ENCODE measurements around the gene SHPK.
"Not testable (repeated sequence)": the region's sequence is repeated elsewhere in the genome, so short reads cannot be mapped to it uniquely, and the experiment has no call there.

SHPK gene

DNA sequence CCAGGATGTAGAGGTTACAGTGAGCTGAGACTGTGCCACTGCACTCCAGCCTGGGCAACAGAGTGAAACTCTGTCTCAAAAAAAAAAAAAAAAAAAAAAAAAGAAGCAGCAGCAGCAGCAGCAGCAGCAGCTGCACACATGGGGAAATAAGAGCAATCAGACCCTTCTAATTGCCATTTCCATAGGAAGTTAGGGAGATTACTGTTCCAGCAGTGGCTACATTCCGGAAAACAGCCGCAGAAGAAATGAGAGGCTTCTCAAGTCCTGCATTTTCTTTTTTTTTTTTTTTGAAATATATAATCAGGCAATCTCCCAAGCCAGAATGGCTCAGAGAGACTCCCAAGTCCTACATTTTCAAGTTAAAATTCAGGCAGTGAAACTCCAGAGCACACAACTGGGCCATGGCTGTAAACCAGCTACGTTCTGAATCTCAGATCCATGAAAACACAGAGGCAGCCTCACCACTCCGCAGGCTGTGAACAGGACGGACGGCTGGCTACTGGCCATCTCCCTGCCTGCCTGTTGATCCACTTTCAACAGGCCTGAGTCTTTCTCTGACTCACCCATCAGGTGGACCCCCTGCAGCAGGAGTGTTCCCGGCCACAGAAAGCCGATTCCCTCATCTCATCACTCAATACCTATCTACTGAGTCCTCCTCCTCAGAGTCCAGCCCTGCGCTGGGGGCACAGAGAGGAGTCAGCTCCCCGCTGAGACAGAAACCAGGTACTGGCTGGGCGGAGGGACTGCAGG is 41.8 kb downstream of the SHPK start:
- no peak for DNase-seq (ENCODE audit: low read depth in 1 of 2, low spot score in 1 of 2)

DNA sequence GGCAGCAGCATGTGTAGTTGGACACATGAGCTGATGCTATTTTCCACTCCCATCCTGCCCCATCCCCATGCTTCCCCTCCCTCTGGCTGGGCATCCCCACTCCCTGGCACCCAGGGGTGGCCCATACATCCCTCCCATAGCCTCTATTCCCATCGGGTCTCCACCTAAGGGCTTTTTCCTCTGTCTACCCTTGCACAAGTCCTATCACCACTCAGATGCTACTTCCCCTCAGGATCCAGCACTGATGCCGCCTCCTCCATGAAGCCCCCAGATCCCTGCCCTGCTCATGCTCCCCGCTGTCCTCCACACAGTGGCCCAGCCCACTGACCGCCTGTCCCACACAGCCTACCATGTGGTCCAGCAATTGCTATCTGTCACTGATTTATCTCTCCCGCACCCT is 42.7 kb downstream of the SHPK start:
- no peak for DNase-seq (ENCODE audit: low read depth in 1 of 2, low spot score in 1 of 2)

DNA sequence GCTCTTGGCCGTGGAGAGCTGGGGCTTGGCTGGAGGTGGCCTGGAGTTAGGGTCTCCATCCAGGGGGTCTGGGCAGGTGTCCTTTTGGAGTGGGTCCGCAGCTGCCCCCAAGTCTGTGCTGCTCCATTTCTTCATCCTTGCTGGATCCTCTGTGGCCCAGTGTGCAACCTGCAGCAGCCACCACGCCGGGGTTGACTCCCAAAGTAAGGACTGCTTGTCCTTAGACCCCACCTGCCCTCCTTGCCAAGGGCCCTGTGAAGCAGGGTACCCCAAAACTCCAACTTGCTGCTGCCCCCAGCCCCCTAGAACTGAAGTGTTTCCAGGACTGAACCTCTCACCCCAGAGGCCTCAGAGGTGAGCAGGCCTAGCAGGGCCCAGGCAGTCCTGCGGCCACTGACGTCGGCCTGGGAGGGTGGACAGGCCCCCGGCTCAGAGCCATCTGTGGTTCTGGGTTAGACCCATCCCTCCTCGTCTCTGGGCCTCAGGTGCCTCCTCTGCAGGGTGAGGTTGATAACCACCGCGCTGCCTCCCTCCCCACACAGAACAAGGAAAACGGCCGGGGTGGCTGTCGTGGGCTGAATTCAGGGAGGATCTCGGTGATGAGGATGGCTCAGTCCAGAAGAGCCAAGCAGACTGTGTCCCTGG is 43.7 kb downstream of the SHPK start:
- no peak for DNase-seq (ENCODE audit: low read depth in 1 of 2, low spot score in 1 of 2)

DNA sequence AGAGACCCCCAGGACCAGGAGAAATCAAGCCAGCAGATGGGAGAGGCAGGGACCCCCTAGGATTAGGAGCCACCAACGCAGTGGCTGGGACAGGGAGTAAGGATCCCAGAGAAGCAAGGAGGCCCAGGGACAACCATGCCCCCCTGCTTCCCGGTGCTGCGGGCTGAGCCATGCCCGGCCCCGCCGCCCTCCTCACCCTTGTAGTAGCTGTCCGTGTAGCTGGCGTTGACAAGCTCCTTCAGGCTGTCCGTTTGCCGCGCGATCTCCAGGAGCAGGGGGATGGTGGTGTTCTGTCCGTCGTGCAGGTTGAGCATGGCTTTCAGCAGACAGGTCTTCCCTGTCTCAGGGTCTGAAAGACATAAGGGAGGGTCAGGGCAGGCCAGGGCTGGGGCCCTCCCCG is 45.3 kb downstream of the SHPK start:
- no peak for DNase-seq (ENCODE audit: low read depth in 1 of 2, low spot score in 1 of 2)

DNA sequence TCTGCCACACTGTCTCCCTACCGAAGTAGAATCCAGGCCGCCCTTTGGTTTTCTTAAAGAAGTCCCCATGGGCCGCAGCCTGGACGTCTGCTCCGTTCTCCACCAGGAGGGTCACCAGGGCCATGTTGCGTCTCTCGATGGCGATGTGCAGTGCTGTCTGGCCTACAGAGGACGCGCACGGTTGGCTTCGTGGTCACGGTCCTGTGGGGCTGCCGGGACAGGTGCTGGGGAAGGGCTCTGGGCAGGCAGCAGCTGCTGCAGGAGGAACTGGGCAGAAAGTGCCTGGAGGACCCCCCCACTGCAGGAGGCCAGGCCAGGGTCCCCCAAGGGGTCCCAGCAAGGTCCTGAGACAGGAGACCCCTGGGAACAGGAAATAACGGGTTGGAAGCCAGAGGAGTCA is 45.8 kb downstream of the SHPK start:
- no peak for DNase-seq (ENCODE audit: low read depth in 1 of 2, low spot score in 1 of 2)

DNA sequence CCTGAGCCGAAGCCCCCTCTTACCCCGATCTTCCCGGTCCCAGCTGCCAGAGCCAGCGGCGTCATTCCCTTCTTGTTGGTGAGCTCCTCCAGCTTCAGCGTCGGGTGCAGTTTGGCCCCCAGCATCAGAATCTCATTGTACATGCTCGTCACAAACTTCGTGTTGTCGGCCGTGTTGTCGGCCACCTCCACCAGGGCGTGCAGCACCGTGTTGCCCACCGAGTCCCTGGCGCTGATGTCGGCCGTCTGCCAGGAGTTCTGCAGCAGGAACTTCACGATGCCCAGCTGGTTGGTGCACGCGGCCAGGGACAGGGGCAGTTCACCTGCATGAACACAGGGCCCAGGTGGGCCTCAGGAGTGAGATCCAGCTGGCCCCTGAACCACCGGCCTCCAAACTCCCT is 46.3 kb downstream of the SHPK start:
- no peak for DNase-seq (ENCODE audit: low read depth in 1 of 2, low spot score in 1 of 2)

DNA sequence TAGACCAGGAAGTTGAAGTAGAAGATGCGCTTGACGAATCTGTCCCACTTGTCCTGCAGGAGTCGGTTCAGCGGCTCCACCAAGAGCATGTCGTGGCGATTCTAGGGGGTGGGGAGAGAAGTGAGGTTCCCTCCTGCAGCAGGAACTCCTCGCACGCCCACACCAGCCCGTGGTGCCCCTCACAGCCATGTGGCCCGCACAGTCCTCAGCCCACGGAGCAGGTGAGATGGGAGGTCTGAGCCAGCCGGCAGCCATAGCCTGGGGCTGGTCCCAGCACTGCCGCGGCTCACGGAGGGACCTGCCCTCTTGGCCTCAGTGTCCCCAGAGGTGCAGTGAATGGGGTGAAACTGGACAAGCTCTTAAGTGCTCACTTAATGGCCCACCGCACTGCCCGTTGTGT is 50.2 kb downstream of the SHPK start:
- DNase-seq (ENCODE audit: low read depth in 1 of 2, low spot score in 1 of 2): no peak

DNA sequence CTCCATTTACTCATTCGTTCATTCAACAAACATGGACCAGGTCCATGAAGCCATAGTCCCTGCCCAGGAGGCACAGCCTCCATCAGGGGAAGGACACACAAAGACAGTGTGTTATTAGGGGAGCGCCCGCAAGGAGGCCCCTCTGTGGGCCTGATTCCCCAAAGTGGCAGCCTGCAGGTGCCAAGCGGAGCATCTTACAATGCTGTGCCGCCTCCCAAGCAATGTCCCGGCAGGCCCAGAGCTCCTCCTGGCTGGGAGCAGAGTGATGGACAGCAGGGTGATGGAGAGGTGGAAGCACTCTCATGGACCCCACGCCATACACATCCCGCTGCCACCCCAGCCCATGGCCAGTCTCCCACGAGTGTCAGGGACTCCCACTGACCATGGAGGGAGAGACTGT is 52.6 kb downstream of the SHPK start:
- DNase-seq (ENCODE audit: low read depth in 1 of 2, low spot score in 1 of 2): no peak

DNA sequence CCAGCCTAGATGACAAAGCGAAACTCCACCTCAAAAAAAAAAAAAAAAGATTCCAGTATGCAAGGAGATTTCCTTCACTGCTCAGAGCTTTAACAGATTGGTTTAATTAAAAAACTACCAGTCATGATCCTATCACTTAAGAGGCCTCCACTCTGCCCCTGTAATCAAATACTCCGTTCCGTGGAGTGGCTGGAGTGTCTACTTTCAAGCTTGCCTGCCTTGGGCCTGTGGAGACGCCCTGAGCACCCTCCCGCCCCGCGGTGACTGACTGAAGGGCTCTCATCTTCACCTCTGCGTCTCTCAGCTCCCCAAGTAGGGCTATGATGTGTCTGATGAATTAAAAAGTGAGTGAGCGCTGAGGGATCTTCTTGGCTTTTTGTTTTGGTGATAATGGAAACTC is 53.1 kb downstream of the SHPK start:
- DNase-seq (ENCODE audit: low read depth in 1 of 2, low spot score in 1 of 2): no peak

DNA sequence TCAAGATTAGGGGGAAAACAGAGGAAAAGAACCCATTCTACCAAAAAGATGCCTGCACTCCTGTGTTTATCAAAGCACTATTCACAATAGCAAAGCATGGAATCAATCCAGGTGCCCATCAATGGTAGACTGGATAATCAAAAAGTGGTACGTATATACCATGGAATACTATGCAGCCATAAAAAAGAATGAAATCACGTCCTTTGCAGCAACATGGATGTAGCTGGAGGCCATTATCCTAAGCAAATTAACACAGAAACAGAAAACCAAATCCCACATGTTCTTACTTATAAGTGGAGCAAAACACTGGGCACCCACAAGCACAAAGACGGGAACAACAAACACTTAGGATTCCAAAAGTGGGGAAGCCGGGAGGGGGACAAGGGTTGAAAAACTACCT is 57.4 kb downstream of the SHPK start:
- DNase-seq (ENCODE audit: low read depth in 1 of 2, low spot score in 1 of 2): not testable (repeated sequence)

DNA sequence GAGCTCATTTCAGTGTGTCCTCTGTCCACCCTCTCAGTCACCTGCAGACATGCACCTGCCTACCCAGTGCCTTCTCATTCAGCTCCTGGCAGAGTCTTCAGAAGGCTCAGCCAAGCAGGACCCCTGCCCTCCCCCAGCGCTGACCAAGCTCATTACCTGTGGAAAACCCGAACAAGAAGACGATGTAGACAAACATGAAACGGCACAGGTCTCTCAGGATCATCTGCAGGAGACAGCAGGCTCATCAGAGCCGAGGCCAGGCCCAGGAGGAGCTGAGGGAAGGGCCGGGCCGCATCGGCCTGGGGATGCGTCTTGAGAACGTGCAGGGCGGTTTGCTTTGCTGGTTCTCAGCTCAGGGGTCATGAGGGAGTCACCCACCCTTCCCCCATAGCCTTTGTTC is 59.1 kb downstream of the SHPK start:
- DNase-seq (ENCODE audit: low read depth in 1 of 2, low spot score in 1 of 2): no peak

DNA sequence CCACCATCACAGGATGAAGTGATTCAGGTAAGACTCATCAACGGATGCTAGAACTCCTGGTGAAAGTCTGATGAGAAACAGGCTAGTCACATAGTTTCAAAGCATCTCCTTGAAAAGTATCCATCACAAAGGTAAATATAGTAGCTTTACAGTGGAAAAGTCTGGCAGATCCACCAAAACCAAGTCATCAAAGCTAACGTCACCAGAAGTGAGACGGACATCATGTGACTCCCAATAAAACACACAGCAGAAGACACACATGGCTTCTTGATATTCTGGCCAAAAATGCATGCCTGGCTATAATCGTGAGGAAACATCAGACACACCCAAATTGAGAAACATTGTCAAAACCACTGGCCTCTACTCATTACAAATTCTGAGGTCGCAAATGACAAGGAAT is 60.5 kb downstream of the SHPK start:
- no peak for DNase-seq (ENCODE audit: low read depth in 1 of 2, low spot score in 1 of 2)

DNA sequence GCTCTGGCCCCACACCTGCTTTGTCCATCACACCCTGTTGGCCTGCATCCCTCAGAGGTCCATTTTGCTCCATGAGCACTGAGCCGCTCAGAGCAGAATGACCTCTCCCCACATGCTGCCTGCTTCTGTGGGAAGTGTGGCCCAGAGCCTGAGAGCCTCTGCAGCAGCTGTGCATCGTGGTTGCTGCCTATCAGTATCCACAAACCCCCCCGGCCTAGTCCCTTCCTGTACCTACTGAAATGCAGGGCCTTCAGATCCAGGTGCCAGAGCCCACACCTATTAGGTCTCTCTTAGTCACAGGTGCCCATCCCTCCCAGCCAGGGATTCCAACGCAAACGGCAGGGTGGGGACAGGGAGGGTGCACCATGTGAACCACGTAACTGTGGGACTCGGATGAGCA is 61.8 kb downstream of the SHPK start:
- no peak for DNase-seq (ENCODE audit: low read depth in 1 of 2, low spot score in 1 of 2)

DNA sequence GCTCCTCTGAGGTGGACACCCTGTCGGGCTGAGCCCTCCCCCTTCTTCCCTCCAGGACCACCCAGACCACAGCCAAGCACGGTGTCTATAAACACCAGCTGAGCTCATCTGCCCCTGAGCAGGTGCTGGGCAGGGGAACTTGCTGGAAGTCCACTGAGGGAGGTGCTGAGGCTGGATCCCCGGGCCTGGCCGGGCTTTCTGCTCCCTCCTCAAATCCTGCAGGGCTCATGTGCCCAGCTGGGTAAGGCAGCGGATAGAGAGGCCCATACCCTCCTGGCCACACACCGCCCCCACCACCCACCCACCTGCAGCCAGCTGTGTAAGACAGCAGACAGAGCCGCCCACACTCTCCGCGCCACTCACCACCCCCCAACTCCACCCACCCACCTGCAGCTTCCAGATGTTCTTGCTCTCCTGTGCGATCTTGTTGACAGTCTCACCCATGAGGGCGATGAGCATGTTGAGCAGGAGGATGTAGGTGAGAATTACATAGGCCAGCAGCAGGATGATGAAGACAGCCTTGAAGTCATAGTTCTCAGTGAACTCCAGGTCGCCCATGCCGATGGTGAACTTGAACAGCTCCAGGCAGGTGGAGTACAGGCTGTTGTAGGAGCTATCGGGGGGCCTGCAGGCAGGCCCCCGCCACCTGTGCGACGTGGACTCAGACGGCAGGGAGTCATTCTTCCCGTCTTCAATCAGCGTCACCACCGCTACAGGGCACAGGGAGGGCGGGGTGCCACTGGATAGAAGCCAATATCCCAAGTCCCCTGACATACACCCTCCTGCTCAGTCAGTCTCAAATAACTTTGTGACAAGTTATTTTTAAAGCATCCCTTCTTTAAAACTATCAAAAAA is 62.6 kb downstream of the SHPK start:
- DNase-seq (ENCODE audit: low read depth in 1 of 2, low spot score in 1 of 2): no peak

DNA sequence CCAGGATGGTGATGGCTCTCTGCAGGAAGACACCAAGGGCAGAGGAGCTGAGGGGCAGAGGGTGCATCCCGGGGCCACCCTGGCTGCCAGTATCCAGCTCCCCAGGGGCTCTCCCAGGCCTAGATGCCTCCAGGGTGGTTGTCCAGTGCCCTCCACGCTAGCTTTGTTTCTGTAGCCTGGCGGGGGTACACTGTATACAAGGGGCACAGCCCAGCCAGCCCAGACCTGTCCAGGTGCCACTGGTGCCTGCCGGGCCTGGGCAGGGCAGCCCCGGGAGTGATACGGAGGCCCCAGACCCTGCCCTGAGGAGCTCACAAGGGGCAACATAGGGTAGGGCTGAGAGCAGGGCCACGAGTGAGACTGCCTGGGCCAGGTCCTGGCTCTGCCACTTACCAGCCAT is 63.8 kb downstream of the SHPK start:
- DNase-seq (ENCODE audit: low read depth in 1 of 2, low spot score in 1 of 2): no peak

DNA sequence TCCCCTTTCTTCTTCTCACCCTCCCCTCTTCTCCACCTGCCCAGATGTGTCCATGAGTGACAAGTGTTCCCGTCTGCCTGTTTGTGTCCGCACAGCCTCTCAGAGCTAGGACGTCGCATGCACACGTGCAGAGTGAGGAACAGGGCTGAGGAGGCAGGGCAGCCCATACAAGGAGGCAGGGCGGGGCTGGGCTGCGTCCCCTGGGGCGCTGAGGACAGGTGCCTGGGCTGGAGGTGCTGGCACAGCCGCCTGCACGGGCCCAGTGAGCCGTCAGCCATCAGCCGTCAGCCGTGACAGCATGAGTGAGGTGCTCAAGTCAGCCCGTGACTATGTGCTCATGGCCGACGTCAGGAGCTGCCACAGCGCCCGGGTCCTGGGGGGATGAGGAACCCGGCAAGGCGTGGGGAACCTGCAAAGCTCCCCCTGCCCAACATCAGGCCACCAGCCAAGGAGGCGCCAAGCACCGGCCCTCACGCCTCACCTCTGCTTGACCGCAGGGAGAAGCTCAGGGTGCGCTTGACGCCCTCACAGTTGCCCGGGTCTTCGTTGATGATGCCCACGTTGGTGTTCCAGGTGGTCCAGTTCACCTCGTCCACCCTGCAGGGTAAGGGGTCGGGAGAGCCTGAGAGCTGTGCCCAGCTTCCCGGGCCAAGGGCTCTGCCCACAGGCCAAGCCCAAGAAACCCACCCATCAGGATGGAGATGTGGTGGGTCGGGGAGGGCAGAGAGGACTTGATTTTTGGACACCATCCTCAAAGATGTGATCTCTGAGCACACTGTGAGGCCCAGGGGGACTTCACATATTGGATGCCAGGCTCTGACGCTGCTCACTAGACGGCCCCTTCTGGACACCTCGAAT is 64.8 kb downstream of the SHPK start:
- no peak for DNase-seq (ENCODE audit: low read depth in 1 of 2, low spot score in 1 of 2)

DNA sequence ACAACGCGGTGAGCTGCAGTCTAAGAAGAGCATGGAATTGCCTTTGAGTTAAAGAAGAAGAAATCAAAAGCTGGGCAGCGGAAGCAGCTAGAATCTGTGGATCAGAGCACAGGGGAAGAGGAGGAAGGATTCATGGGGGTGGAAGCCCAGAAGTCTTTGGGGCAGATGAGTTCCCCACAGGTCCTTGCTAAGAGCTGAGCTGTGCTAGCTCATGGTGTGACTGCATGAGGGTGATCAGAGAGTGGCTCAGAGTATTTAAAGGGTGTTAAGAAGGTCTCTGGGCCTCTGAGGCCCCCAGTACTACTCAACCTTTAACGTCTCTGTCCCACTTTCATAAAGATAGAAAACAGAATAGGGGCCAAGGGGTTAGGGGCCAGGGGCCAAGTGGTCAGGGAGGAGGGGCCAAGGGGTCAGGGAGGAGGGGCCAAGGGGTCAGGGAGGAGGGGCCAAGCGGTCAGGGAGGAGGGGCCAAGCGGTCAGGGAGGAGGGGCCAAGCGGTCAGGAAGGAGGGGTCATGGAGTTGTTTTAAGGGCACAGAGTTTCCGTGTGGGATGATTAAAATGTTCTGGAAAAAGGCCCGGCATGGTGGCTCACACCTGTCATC is 66.4 kb downstream of the SHPK start:
- no peak for DNase-seq (ENCODE audit: low read depth in 1 of 2, low spot score in 1 of 2)

DNA sequence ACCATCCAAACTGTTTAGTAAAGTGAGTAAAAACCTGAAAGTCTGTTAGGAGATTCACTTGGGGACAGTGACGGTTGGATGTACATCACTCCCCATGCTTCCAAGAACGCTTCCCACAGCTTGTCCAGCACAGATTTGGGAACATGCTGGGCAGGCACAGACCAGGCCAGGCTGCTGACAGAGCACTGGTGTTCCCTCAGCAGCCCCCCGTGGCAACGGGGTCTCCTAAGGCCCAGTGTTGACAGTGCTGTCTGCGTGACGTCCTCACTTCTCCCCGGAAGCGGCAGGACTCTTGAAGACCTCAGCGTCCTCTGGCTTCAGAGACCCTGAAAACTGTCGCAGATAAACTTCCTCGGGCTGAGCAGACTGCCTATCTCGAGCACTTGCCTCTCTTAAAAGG is 69.5 kb downstream of the SHPK start:
- DNase-seq (ENCODE audit: low read depth in 1 of 2, low spot score in 1 of 2): no peak

DNA sequence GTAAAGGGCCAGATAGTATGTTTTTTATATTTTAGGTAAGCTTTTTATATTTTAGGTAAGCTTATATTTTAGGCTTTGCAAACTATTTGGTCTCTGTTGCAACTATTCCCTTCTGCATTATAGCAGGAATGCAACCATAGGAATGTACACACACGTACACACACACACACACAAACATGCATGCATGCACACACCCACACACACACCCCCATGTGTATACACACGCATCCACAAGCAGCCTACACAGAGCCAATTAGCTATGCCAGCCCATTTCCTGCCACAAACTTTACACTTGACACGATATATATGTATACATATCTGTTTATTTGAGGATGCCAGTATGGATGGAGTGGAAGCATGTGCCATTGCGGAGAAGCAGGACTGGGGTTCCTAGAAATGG is 70.9 kb downstream of the SHPK start:
- no peak for DNase-seq (ENCODE audit: low read depth in 1 of 2, low spot score in 1 of 2)

DNA sequence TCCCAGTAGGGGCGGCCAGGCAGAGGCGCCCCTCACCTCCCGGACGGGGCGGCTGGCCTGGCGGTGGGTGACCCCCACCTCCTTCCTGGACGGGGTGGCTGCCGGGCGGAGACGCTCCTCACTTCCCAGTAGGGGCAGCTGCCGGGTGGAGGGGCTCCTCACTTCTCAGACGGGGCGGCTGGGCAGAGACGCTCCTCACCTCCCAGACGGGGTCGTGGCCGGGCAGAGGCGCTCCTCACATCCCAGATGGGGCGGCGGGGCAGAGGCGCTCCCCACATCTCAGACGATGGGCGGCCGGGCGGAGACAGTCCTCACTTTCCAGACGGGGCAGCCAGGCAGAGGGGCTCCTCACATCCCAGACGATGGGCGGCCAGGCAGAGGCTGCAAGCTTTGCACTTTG is 71.8 kb downstream of the SHPK start:
- not testable (repeated sequence) for DNase-seq (ENCODE audit: low read depth in 1 of 2, low spot score in 1 of 2)

DNA sequence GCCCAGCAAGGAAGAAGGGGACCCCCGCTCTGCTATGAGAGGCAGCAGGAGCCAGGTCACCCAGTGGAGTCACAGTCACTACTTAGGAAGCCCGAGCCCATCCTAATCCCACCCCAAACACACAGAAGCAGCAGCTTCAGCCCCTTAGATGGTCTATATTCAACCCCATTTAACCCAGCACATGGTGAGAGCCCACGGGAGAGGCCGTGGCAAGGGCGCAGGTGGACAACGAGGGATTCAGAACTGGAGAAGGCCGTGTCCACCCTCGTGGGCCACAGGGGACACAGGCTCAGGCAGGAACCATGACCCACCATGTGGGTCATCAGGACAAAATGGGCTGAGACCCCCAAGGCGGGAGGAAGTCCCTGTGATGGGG is 76.8 kb downstream of the SHPK start:
- DNase-seq (ENCODE audit: low read depth in 1 of 2, low spot score in 1 of 2): no peak
